Choroid plexus epithelial cell (primary cell): ENCODE results near the gene GLS.
"Not testable (repeated sequence)": the region's sequence is repeated elsewhere in the genome, so short reads cannot be mapped to it uniquely, and the experiment has no call there.

Experiments used
- DNase-seq: peaks from one replicate; pipeline ENCODE4 v3.0.0-alpha.2; 2010; ENCODE audit warnings: low read depth
- H3K4me3 ChIP-seq: 2 replicates; pipeline ENCODE4 v1.5.1; 2011; ENCODE audit warnings: low read depth, mild to moderate bottlenecking, control low read depth, low read length, moderate library complexity
- TF ChIP-seq, protein P1 (sequence below): conservative IDR thresholded peaks from 2 replicates; pipeline ENCODE4 v1.5.1; 2011; ENCODE audit warnings: low read depth, mild to moderate bottlenecking, control low read depth, inconsistent platforms, low read length, moderate library complexity

GLS gene

DNA sequence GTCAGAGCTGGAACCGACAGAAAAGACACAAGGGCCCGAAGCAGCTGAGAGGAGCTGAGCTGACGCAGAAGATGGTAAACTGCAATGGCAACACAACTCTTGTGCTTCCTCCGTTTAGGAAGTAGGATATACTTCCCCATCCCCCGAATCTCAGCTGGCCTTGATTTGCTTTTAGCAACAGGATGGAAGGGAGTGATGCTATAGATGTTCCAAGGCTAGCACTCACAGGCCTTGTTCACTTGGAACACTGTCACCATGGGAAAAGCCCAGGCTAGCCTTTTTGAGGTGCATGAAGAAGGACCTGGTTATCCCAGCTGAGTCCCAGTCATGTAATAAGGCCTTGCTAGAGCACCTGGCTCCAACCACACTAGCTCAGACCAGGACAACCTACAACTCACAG is 107.3 kb downstream of the GLS start:
- no peak overlapping the region for H3K4me3 ChIP-seq
- DNase-seq, result no peak
- TF ChIP-seq, protein P1, sequence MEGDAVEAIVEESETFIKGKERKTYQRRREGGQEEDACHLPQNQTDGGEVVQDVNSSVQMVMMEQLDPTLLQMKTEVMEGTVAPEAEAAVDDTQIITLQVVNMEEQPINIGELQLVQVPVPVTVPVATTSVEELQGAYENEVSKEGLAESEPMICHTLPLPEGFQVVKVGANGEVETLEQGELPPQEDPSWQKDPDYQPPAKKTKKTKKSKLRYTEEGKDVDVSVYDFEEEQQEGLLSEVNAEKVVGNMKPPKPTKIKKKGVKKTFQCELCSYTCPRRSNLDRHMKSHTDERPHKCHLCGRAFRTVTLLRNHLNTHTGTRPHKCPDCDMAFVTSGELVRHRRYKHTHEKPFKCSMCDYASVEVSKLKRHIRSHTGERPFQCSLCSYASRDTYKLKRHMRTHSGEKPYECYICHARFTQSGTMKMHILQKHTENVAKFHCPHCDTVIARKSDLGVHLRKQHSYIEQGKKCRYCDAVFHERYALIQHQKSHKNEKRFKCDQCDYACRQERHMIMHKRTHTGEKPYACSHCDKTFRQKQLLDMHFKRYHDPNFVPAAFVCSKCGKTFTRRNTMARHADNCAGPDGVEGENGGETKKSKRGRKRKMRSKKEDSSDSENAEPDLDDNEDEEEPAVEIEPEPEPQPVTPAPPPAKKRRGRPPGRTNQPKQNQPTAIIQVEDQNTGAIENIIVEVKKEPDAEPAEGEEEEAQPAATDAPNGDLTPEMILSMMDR, result no peak

DNA sequence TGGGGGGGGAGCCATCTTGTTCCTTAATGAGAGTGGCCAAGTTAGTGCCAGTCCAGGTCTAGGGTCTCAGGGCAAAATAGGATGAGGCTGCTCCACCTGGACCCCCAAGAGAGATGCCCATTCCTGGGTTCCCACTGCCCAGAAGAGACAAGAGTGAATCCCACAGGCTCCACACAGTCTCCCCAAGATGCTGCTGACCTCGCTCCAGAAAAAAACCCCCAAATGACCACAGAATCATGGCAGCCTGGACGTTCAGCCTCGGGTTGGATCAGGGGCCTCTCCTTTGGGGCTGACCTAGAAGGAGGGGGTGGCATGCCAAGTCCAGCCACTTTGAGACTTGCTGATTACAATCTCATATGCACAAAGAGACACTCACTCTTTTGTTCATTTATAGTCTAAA is 108.3 kb downstream of the GLS start:
- DNase-seq, result no peak
- TF ChIP-seq, protein P1, result no peak
- H3K4me3 ChIP-seq, result no peak overlapping the region

DNA sequence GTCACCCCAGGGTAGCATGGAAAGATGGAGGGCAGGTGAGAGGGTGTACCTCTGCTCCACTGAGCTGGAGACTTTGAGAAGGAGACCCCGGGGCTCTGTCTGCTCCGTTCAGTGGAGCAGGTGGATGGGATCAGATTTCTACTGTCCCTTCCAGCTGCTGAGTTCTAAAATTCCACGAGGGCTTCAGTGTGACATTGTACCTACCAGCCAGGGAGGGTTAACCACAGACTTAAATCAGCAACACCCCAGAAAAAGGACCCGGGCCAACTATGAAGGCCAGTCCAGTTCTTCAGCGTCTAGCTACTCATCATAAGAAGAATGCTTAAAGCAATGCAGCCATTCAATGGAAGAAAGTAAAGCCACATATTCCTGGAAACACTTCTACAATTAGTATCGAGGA is 109.5 kb downstream of the GLS start:
- no peak overlapping the region for H3K4me3 ChIP-seq
- DNase-seq, result no peak
- TF ChIP-seq, protein P1, result no peak

DNA sequence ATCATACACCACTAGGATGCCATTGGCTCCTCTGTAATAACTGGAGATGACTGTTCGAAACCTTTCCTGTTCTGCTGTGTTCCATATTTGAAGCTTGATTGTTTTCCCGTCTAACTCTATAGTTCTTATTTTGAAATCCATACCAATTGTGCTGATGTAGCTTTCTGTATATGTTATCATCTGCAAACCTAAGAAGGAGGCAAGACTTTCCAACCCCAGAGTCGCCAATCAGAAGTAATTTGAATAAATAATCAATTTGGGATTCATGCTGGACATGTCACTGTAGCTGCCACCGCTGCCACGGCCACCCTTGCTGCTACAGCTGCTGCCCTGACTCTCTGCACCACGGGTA is 112.6 kb downstream of the GLS start:
- DNase-seq, result no peak
- H3K4me3 ChIP-seq, result no peak overlapping the region
- TF ChIP-seq, protein P1, result no peak

DNA sequence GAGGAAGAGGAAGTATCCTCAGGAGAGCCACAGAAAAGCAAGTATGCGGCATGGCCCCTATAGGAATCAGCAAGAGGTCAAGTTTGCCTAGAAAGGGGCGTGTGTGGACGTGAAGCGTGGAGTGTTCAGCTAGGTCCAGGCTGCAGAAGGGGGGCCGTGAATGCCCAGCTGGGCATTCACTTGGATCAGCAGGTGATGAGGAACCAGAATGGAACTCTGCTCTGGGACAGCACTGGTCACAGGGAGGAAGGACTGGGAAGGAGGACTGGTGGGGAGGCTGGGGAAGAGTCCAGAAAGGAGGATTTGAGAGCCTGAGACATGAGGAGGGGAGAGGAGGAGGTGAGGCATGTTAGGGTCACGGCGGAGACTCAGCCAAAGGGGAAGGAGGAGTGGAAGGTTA is 113.5 kb downstream of the GLS start:
- TF ChIP-seq, protein P1, result no peak
- H3K4me3 ChIP-seq, result no peak overlapping the region
- no peak for DNase-seq

DNA sequence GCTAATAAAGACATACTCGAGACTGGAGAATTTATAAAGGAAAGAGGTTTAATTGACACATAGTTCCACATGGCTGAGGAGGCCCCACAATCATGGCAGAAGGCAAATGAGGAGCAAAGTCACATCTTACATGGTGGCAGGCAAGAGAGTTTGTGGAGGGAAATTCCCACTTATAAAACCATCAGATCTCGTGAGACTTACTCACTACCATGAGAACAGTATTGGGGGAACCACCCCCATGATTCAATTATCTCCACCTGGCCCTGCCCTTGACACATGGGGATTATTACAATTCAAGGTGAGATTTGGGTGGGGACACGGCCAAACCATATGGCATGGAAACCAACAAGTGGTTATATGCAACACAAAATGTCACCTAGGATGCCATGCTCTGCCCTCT is 114.7 kb downstream of the GLS start:
- not testable (repeated sequence) for H3K4me3 ChIP-seq, DNase-seq

DNA sequence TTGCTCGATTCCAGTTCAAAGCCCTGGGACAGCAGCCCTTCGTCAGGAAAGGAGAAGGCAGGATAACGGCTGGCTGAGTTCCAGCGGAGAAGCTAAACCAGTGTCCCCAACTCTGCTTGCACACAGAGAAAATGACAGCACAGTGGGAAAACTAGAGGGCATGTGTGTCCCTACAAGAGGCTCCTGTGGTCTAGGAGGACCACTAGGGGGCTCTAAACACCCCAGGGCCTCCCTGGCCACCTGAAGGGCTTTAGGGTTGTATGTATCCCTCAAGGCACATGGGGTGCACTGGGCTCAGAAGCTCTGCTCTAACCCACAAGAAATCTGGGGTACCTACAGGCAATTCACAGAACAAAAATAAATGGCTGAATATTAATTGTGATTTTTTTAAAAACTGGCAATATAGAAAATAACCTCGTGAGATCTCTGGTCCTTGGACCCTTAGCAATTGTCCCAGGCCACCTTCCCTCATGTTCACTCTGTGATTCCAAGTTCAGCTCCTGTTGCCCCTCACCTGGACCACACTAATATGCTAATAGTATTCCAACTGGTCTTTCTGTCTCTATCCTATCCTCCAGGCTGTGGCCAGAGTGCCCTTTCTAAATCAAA is 115.8 kb downstream of the GLS start:
- TF ChIP-seq, protein P1, result peak; percentile 85
- peak; percentile 60 for DNase-seq
- no peak overlapping the region for H3K4me3 ChIP-seq

DNA sequence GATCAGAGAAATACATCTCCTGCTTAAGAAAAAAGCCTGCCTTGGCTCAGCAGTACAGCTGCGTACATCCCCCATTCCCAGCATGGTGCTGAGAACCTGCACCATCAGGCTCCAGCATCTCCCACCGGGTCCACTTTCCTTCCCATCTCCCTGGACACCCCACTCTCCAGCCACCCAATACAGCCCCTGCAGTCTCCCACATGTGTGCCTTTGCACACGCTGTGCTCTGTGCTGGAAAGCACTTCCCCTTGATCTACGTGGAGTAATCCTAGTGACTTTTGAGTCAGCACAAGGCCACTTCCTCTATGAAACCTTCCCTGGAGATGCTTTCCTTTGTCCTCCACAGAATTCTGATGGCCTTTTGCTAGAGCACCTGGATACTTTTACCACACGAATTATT is 116.3 kb downstream of the GLS start:
- TF ChIP-seq, protein P1, result no peak
- no peak for DNase-seq
- H3K4me3 ChIP-seq, result no peak overlapping the region
